H1 (cell line): ENCODE measurements around the gene GPR26. TPM values are rescaled to one million over a fixed set of nuclear protein-coding genes. Genes with fewer than 3 reads are reported as not detected.
A peak's percentile ranks its signal among the peaks of the same experiment; 100 is the strongest.

ENCODE experiments used
- CTCF ChIA-PET: fragments of 300-600 bp; sonication (Branson Sonifier 250); formaldehyde crosslinking; loops from one replicate; lab custom pipeline; 2021; ENCODE audit not compliant: partially characterized antibody; lab: Charles Lee
- POLR2A ChIA-PET: fragments of 300-600 bp; sonication (Branson Sonifier 250); formaldehyde crosslinking; loops from one replicate; lab custom pipeline; 2021; ENCODE audit warnings: inconsistent platforms; ENCODE audit not compliant: partially characterized antibody; lab: Charles Lee
- DNase-seq, 2 experiments: peaks; one replicate each; pipeline versions ENCODE4 v3.0.0 to v3.0.0-alpha.2; 2010 to 2022; ENCODE audit warnings: low spot score in 2 of 2, low read depth in 1 of 2, mixed read lengths in 1 of 2
- FAIRE-seq: peaks from 2 replicates; lab custom pipeline; 2011; peaks lifted over from hg19 to GRCh38; lab: Jason Lieb, UNC
- H2AFZ ChIP-seq: 2 replicates; pipeline ENCODE4 v1.8.1; 2012; ENCODE audit warnings: low read length, inconsistent platforms
- H2AK5ac ChIP-seq: 2 replicates; pipeline ENCODE4 v1.6.1; 2013; ENCODE audit warnings: low read depth, low read length
- H2BK120ac ChIP-seq: replicated peaks from 2 replicates; pipeline ENCODE3; 2013; ENCODE audit warnings: low read depth, low read length, inconsistent platforms
- H2BK12ac ChIP-seq: 2 replicates; pipeline ENCODE4 v1.6.1; 2013; ENCODE audit warnings: low read depth, low read length
- H2BK15ac ChIP-seq: 2 replicates; pipeline ENCODE4 v1.6.1; 2013; ENCODE audit warnings: low read length
- H2BK20ac ChIP-seq: 2 replicates; pipeline ENCODE4 v1.6.1; 2013; ENCODE audit warnings: low read length
- H2BK5ac ChIP-seq: 2 replicates; pipeline ENCODE4 v1.6.1; 2013; ENCODE audit warnings: low read depth, low read length
- H3K14ac ChIP-seq: 2 replicates; pipeline ENCODE4 v1.6.1; 2013; ENCODE audit warnings: inconsistent platforms; ENCODE audit not compliant: insufficient read length
- H3K18ac ChIP-seq: 2 replicates; pipeline ENCODE4 v1.6.1; 2013; ENCODE audit warnings: low read length; ENCODE audit errors: extremely low read depth
- H3K23ac ChIP-seq: 2 replicates; pipeline ENCODE4 v1.6.1; 2013; ENCODE audit warnings: inconsistent platforms; ENCODE audit not compliant: insufficient read length
- H3K23me2 ChIP-seq: 2 replicates; pipeline ENCODE4 v1.6.1; 2013; ENCODE audit warnings: low read depth, low read length
- H3K27ac ChIP-seq: 2 replicates; pipeline ENCODE4 v1.6.1; 2011; ENCODE audit warnings: low read depth, low read length, inconsistent platforms
- H3K27me3 ChIP-seq, 4 experiments: replicated peaks in 1 of 4; 1 replicate in 1 of 4; 2 replicates in 3 of 4; pipeline versions ENCODE4 v1.6.1 to v1.8.1; 2011 to 2013; ENCODE audit warnings: low read length in 3 of 4, mild to moderate bottlenecking in 3 of 4, inconsistent platforms in 2 of 4, mixed read lengths in 2 of 4, moderate library complexity in 1 of 4; ENCODE audit not compliant: control insufficient read depth in 3 of 4, insufficient read depth in 3 of 4; ENCODE audit errors: extremely low read depth in 1 of 4
- H3K36me3 ChIP-seq, 4 experiments: 2 replicates each; pipeline versions ENCODE4 v1.6.1 to v1.8.1; 2011 to 2013; ENCODE audit warnings: mild to moderate bottlenecking in 4 of 4, low read length in 3 of 4, moderate library complexity in 2 of 4, control low read depth in 1 of 4, inconsistent platforms in 1 of 4; ENCODE audit not compliant: insufficient read depth in 4 of 4, control insufficient read depth in 2 of 4
- H3K4ac ChIP-seq: replicated peaks from 2 replicates; pipeline ENCODE3; 2013; ENCODE audit warnings: low read length, low read depth, mixed read lengths, inconsistent platforms; ENCODE audit not compliant: insufficient read length
- H3K4me1 ChIP-seq, 4 experiments: replicated peaks in 1 of 4; 1 replicate in 1 of 4; 2 replicates in 3 of 4; pipeline versions ENCODE4 v1.6.1 to v1.8.1; 2011 to 2013; ENCODE audit warnings: low read length in 3 of 4, inconsistent platforms in 2 of 4, mixed read lengths in 1 of 4; ENCODE audit not compliant: insufficient read depth in 4 of 4, control insufficient read depth in 3 of 4
- H3K4me2 ChIP-seq, 2 experiments: 2 replicates each; pipeline versions ENCODE4 v1.6.1 to v1.8.1; 2011 to 2013; ENCODE audit warnings: low read depth in 2 of 2, low read length in 2 of 2, control low read depth in 1 of 2, inconsistent platforms in 1 of 2, mild to moderate bottlenecking in 1 of 2; ENCODE audit not compliant: insufficient read depth in 1 of 2
- H3K4me3 ChIP-seq, 4 experiments: fragments of 200-600, 300-600 bp in 1 of 4; sonication (generic), shearing (Covaris generic), sonication (Bioruptor Twin) in 1 of 4; 2 replicates each; pipeline versions ENCODE4 v1.5.1 to v1.8.1; 2011 to 2016; ENCODE audit warnings: low read length in 4 of 4, low read depth in 3 of 4, control low read depth in 2 of 4, inconsistent platforms in 2 of 4, mild to moderate bottlenecking in 2 of 4, mixed read lengths in 1 of 4, moderate library complexity in 1 of 4; ENCODE audit not compliant: insufficient read depth in 2 of 4; ENCODE audit errors: extremely low read depth in 1 of 4
- H3K56ac ChIP-seq: replicated peaks from 2 replicates; pipeline ENCODE3; 2013; ENCODE audit warnings: low read depth, mild to moderate bottlenecking, mixed read lengths, low read length, inconsistent platforms; ENCODE audit not compliant: insufficient read length
- H3K79me1 ChIP-seq: 2 replicates; pipeline ENCODE4 v1.6.1; 2013; ENCODE audit warnings: low read depth, low read length, control low read depth
- H3K79me2 ChIP-seq, 2 experiments: 2 replicates each; pipeline versions ENCODE4 v1.6.1 to v1.8.1; 2012 to 2013; ENCODE audit warnings: low read length in 2 of 2, mild to moderate bottlenecking in 2 of 2, inconsistent platforms in 1 of 2; ENCODE audit not compliant: insufficient read depth in 2 of 2, control insufficient read depth in 1 of 2
- H3K9ac ChIP-seq, 4 experiments: replicated peaks in 1 of 4; 1 replicate in 1 of 4; 2 replicates in 3 of 4; pipeline versions ENCODE4 v1.6.1 to v1.8.1; 2011 to 2013; ENCODE audit warnings: low read depth in 3 of 4, low read length in 3 of 4, control low read depth in 2 of 4, mild to moderate bottlenecking in 2 of 4, moderate library complexity in 2 of 4, inconsistent platforms in 1 of 4; ENCODE audit errors: extremely low read depth in 1 of 4
- H3K9me3 ChIP-seq, 2 experiments: 2 replicates each; pipeline versions ENCODE4 v1.6.1 to v1.8.1; 2012 to 2013; ENCODE audit warnings: mild to moderate bottlenecking in 2 of 2, moderate library complexity in 2 of 2, control low read depth in 1 of 2, inconsistent platforms in 1 of 2, low read depth in 1 of 2, low read length in 1 of 2, mixed read lengths in 1 of 2; ENCODE audit not compliant: insufficient read depth in 2 of 2
- H4K20me1 ChIP-seq, 2 experiments: replicated peaks in 1 of 2; 2 replicates each; pipeline versions ENCODE3 to v1.8.1; 2011 to 2013; ENCODE audit warnings: inconsistent platforms in 2 of 2, low read length in 2 of 2, mild to moderate bottlenecking in 1 of 2; ENCODE audit not compliant: insufficient read depth in 2 of 2, control insufficient read depth in 1 of 2
- H4K5ac ChIP-seq: 2 replicates; pipeline ENCODE4 v1.6.1; 2013; ENCODE audit warnings: low read length, low read depth, mixed read lengths, inconsistent platforms; ENCODE audit not compliant: insufficient read length
- H4K8ac ChIP-seq: 2 replicates; pipeline ENCODE4 v1.8.0; 2013; ENCODE audit warnings: mild to moderate bottlenecking, moderate library complexity, low read length, inconsistent platforms; ENCODE audit not compliant: insufficient read depth; ENCODE audit errors: extremely low read depth
- H4K91ac ChIP-seq: replicated peaks from 2 replicates; pipeline ENCODE3; 2013; ENCODE audit warnings: low read length, mixed read lengths, inconsistent platforms; ENCODE audit not compliant: insufficient read length
- ATF2 ChIP-seq: IDR thresholded peaks from 2 replicates; pipeline ENCODE4 v1.6.1; 2012; ENCODE audit warnings: low read length, inconsistent platforms
- BCL11A ChIP-seq, 2 experiments: IDR thresholded peaks; one replicate each; pipeline ENCODE4 v1.6.1; 2011; ENCODE audit warnings: low read depth in 2 of 2, low read length in 2 of 2, mild to moderate bottlenecking in 2 of 2
- CTCF ChIP-seq, 3 experiments: IDR thresholded peaks; 1 replicate in 2 of 3; 2 replicates in 1 of 3; pipeline versions ENCODE4 v1.5.1 to v1.6.1; 2011; ENCODE audit warnings: low read length in 3 of 3, mild to moderate bottlenecking in 3 of 3, inconsistent platforms in 2 of 3, low read depth in 1 of 3, moderate library complexity in 1 of 3; ENCODE audit not compliant: insufficient read depth in 1 of 3; ENCODE audit errors: control extremely low read depth in 1 of 3
- EP300 ChIP-seq, 2 experiments: IDR thresholded peaks; 1 replicate in 1 of 2; 2 replicates in 1 of 2; pipeline ENCODE4 v1.6.1; 2011 to 2012; ENCODE audit warnings: low read depth in 2 of 2, low read length in 2 of 2, mild to moderate bottlenecking in 2 of 2, borderline replicate concordance in 1 of 2, inconsistent platforms in 1 of 2, moderate library complexity in 1 of 2
- RBBP5 ChIP-seq: IDR thresholded peaks from 2 replicates; pipeline ENCODE4 v1.7.1; 2012; ENCODE audit warnings: low read depth, mild to moderate bottlenecking, inconsistent platforms, low read length, moderate library complexity, borderline replicate concordance
- RNF2 ChIP-seq: fragments of 200-900, 300-1000 bp; sonication (generic); IDR thresholded peaks from 2 replicates; pipeline ENCODE4 v1.7.1; 2016; ENCODE audit warnings: borderline replicate concordance, low read depth, mild to moderate bottlenecking, antibody characterized with exemption, low read length; ENCODE audit not compliant: poor library complexity, severe bottlenecking; ENCODE audit errors: missing control alignments
- SIX5 ChIP-seq: IDR thresholded peaks from 2 replicates; pipeline ENCODE4 v1.6.1; 2011; ENCODE audit warnings: mild to moderate bottlenecking, low read depth, low read length
- YY1 ChIP-seq: IDR thresholded peaks from 2 replicates; pipeline ENCODE4 v1.6.1; 2011; ENCODE audit warnings: low read depth, mild to moderate bottlenecking, low read length
- WGBS, 2 experiments: shearing (Covaris generic) in 1 of 2; methylation state at CpG; one replicate each; pipeline versions ENCODE4 v1.1.6 to v1.1.7; 2013 to 2015; ENCODE audit warnings: low lambda C conversion rate in 2 of 2, mixed read lengths in 2 of 2, inconsistent platforms in 1 of 2, low coverage in 1 of 2, missing lambda C conversion rate in 1 of 2; ENCODE audit not compliant: insufficient replicate concordance in 2 of 2, insufficient coverage in 1 of 2, insufficient read length in 1 of 2; ENCODE audit errors: extremely low coverage in 1 of 2, missing lambda C conversion rate in 1 of 2; 5-methylcytosine and 5-hydroxymethylcytosine counted together
- polyA plus RNA-seq, 7 experiments: library from polyadenylated mRNA; depleted of rRNA in 3 of 7; stranded (reverse) in 5 of 7; unstranded in 2 of 7; fragments of >200 nt in 5 of 7; fragments of 200-250 nt in 2 of 7; gene quantifications; 1 replicate in 5 of 7; 2 replicates in 1 of 7; 4 replicates in 1 of 7; pipeline versions ENCODE4 v1.2.1 to v1.2.3, GENCODE V29; 2011 to 2013; ENCODE audit warnings: missing spikeins in 2 of 7, mixed read lengths in 2 of 7
- total RNA-seq: library from RNA; stranded (reverse); fragmentation: NEBNext Ultra II Directional; extraction: Animal tissue kit (Norgen Biotek cat#: 25700); gene quantifications from 2 replicates; pipeline ENCODE4 v1.2.1, GENCODE V29; 2021

The GPR26 gene
- total and polyA plus RNA-seq, 2 of the 8 experiments (the other 6 are each of a cell fraction or from before 2014, with no cell fraction given), result 0.09 to 0.21 TPM

GRCh38 chr10:123678376-123678775, 12.2 kb downstream of the GPR26 start:
- Histone ChIP-seq H3K79me1 (no peaks in the 10 kb centered on the region), H3K27ac (no peak overlapping the region), H3K18ac (no peak overlapping the region), H3K79me2 (no peaks in the 10 kb centered on the region), H3K4me3 (no peak overlapping the region), H3K9ac (no peak overlapping the region), H3K23ac (no peak overlapping the region), H3K4ac (no peak overlapping the region), H4K91ac (no peak overlapping the region), H4K5ac (no peak overlapping the region), H4K20me1 (no peaks in the 10 kb centered on the region), H3K9me3 (no peaks in the 10 kb centered on the region), H3K4me1 (no peaks in the 10 kb centered on the region), H2BK5ac (no peak overlapping the region), H3K23me2 (no peaks in the 10 kb centered on the region; the same call in 1 of the 2 replicates), H3K14ac (no peak overlapping the region), H4K8ac (no peak overlapping the region), H3K56ac (no peak overlapping the region), H2BK20ac (no peak overlapping the region), H3K36me3 (no peaks in the 10 kb centered on the region; a peak in 1 of 8 replicates), H2BK12ac (no peak overlapping the region; the same call in 1 of the 2 replicates), H2AFZ (no peak overlapping the region; the same call in 1 of the 2 replicates), H2BK15ac (no peak overlapping the region), H2BK120ac (no peak overlapping the region), H2AK5ac (no peak overlapping the region), H3K27me3 (no peaks in the 10 kb centered on the region; a peak in 2 of 7 replicates), H3K4me2 (no peak overlapping the region)
- POLR2A ChIA-PET, result no interaction called here
- no peak for DNase-seq
- WGBS, 2 experiments, result 78% methylated on average over 5 of the region's 5 CpGs; no CpG with 5 or more reads in 1 of the 2 experiments
- CTCF ChIA-PET, result interaction anchor here (0.7 to 4.5 kb wide), 11 partner anchors 8 to 224 kb away, joined by 3 to 25 read pairs (median 4); partner anchors contain the start of gene GPR26
- FAIRE-seq, result no peak
- TF ChIP-seq BCL11A (IDR thresholded peaks at IDR 0.05; ENCODE audit: low read depth in 2 of 2, low read length in 2 of 2) (no peak), SIX5 (no peak), CTCF (IDR thresholded peaks at IDR 0.05; ENCODE audit: control extremely low read depth in 1 of 3, insufficient read depth in 1 of 3, low read depth in 1 of 3, low read length in 3 of 3) (peak; percentile 56 to 62 (median 62)), EP300 (IDR thresholded peaks at IDR 0.05; ENCODE audit: borderline replicate concordance in 1 of 2, low read depth in 2 of 2, low read length in 2 of 2) (no peak), RBBP5 (no peak), YY1 (no peak), RNF2 (no peak), ATF2 (no peak)
